Neuronal stem cell (in vitro differentiated cells): ENCODE results near the gene MICAL2.

Experiments
- DNase-seq: peaks from one replicate; pipeline ENCODE4 v3.0.0-alpha.2; 2013; ENCODE audit warnings: low spot score
- H2AFZ ChIP-seq: one replicate; pipeline ENCODE4 v1.6.1; 2013; ENCODE audit warnings: mild to moderate bottlenecking, low read length, inconsistent platforms
- H2AK5ac ChIP-seq: 2 replicates; pipeline ENCODE4 v1.6.1; 2013; ENCODE audit warnings: low read depth, mild to moderate bottlenecking, inconsistent platforms, low read length, moderate library complexity, mixed read lengths
- H2BK120ac ChIP-seq: 2 replicates; pipeline ENCODE4 v1.6.1; 2013; ENCODE audit warnings: low read depth, mild to moderate bottlenecking, inconsistent platforms, low read length, moderate library complexity, mixed read lengths
- H2BK12ac ChIP-seq: one replicate; pipeline ENCODE4 v1.6.1; 2013; ENCODE audit warnings: low read length, inconsistent platforms
- H2BK15ac ChIP-seq: 2 replicates; pipeline ENCODE4 v1.6.1; 2013; ENCODE audit warnings: mild to moderate bottlenecking, low read length, inconsistent platforms, mixed read lengths
- H2BK5ac ChIP-seq: one replicate; pipeline ENCODE4 v1.6.1; 2013; ENCODE audit warnings: inconsistent platforms, mild to moderate bottlenecking, low read length, moderate library complexity
- H3K14ac ChIP-seq: one replicate; pipeline ENCODE4 v1.6.1; 2013; ENCODE audit warnings: low read length, inconsistent platforms
- H3K18ac ChIP-seq: 2 replicates; pipeline ENCODE4 v1.6.1; 2013; ENCODE audit warnings: low read length, inconsistent platforms
- H3K23ac ChIP-seq: 2 replicates; pipeline ENCODE4 v1.6.1; 2013; ENCODE audit warnings: low read depth, mild to moderate bottlenecking, mixed read lengths, low read length, inconsistent platforms; ENCODE audit not compliant: poor library complexity
- H3K27ac ChIP-seq: replicated peaks from 3 replicates; pipeline ENCODE4 v1.5.1; 2013; ENCODE audit warnings: low read length, inconsistent platforms
- H3K27me3 ChIP-seq, 3 experiments: 2 replicates each; pipeline ENCODE4 v1.6.1; 2013; ENCODE audit warnings: low read length in 3 of 3, mild to moderate bottlenecking in 2 of 3, inconsistent platforms in 1 of 3, low read depth in 1 of 3, mixed read lengths in 1 of 3, moderate library complexity in 1 of 3; ENCODE audit not compliant: control insufficient read depth in 3 of 3, insufficient read depth in 3 of 3
- H3K36me3 ChIP-seq, 2 donors: replicated peaks in 1 of 2; 2 replicates each; pipeline ENCODE4 v1.6.1; 2013; ENCODE audit warnings: low read length in 2 of 2; ENCODE audit not compliant: control insufficient read depth in 2 of 2, insufficient read depth in 2 of 2
- H3K4ac ChIP-seq: 2 replicates; pipeline ENCODE4 v1.6.1; 2013; ENCODE audit warnings: inconsistent platforms, mild to moderate bottlenecking, low read length, moderate library complexity
- H3K4me1 ChIP-seq, 2 donors: 1 replicate in 1 of 2; 2 replicates in 1 of 2; pipeline ENCODE4 v1.6.1; 2013; ENCODE audit warnings: low read length in 2 of 2, low read depth in 1 of 2; ENCODE audit not compliant: control insufficient read depth in 2 of 2, insufficient read depth in 1 of 2
- H3K4me2 ChIP-seq: one replicate; pipeline ENCODE4 v1.6.1; 2013; ENCODE audit warnings: mild to moderate bottlenecking, low read length, inconsistent platforms; ENCODE audit not compliant: insufficient read depth, poor library complexity, severe bottlenecking
- H3K4me3 ChIP-seq, 2 donors: 2 replicates each; pipeline ENCODE4 v1.5.1; 2013; ENCODE audit warnings: low read length in 2 of 2, mild to moderate bottlenecking in 2 of 2, inconsistent platforms in 1 of 2, moderate library complexity in 1 of 2
- H3K79me1 ChIP-seq: one replicate; pipeline ENCODE4 v1.6.1; 2013; ENCODE audit warnings: low read depth, mild to moderate bottlenecking, inconsistent platforms, low read length, moderate library complexity
- H3K9ac ChIP-seq: one replicate; pipeline ENCODE4 v1.6.1; 2013; ENCODE audit warnings: mild to moderate bottlenecking, low read depth, low read length, inconsistent platforms; ENCODE audit not compliant: poor library complexity
- H3K9me3 ChIP-seq, 2 donors: replicated peaks in 1 of 2; 2 replicates each; pipeline versions ENCODE3 to v1.6.1; 2013; ENCODE audit warnings: low read length in 2 of 2, mild to moderate bottlenecking in 2 of 2, inconsistent platforms in 1 of 2, low read depth in 1 of 2, mixed read lengths in 1 of 2, moderate library complexity in 1 of 2; ENCODE audit not compliant: control insufficient read depth in 2 of 2, insufficient read depth in 1 of 2
- H4K8ac ChIP-seq: one replicate; pipeline ENCODE4 v1.6.1; 2013; ENCODE audit warnings: low read depth, mild to moderate bottlenecking, inconsistent platforms, low read length, moderate library complexity
- H4K91ac ChIP-seq: one replicate; pipeline ENCODE4 v1.6.1; 2013; ENCODE audit warnings: low read length, low read depth, mild to moderate bottlenecking, inconsistent platforms; ENCODE audit not compliant: poor library complexity
- WGBS, 2 donors: extraction: QIAGEN DNeasy Blood & Tissue Kit; methylation state at CpG; one replicate each; pipeline ENCODE4 v1.1.7; 2013; ENCODE audit warnings: missing lambda C conversion rate in 2 of 2, mixed read lengths in 1 of 2; ENCODE audit not compliant: insufficient read length in 2 of 2, insufficient replicate concordance in 1 of 2; ENCODE audit errors: extremely low coverage in 2 of 2; 5-methylcytosine and 5-hydroxymethylcytosine counted together

Gene MICAL2

GRCh38 chr11:12284316-12285050, 174.1 kb downstream of the MICAL2 start:
- no peak overlapping the region for H2AFZ ChIP-seq
- H3K27ac ChIP-seq, result no peak overlapping the region
- no peak overlapping the region for H3K18ac ChIP-seq
- no peak overlapping the region for H2BK5ac ChIP-seq
- no peaks in the 10 kb centered on the region for H3K9me3 ChIP-seq
- DNase-seq, result no peak
- no peak overlapping the region for H2BK15ac ChIP-seq
- H3K4ac ChIP-seq, result no peak overlapping the region
- no peaks in the 10 kb centered on the region for H3K36me3 ChIP-seq
- no peak overlapping the region for H2BK120ac ChIP-seq
- no CpG with 5 or more reads among the region's 4 CpGs for WGBS, 2 donors
- H3K4me2 ChIP-seq, result no peak overlapping the region
- no peak overlapping the region for H3K9ac ChIP-seq
- no peaks in the 10 kb centered on the region for H3K79me1 ChIP-seq
- H3K23ac ChIP-seq, result no peak overlapping the region
- no peak overlapping the region for H4K8ac ChIP-seq
- no peak overlapping the region for H3K14ac ChIP-seq
- peaks cover 0 to 12% of the 10 kb centered on the region in 2 donors for H3K4me1 ChIP-seq
- H4K91ac ChIP-seq, result no peak overlapping the region
- no peak overlapping the region for H2BK12ac ChIP-seq
- no peak overlapping the region for H2AK5ac ChIP-seq
- no peak overlapping the region for H3K4me3 ChIP-seq
- H3K27me3 ChIP-seq, result peaks cover 0 to 7% (median 0%) of the 10 kb centered on the region in 3 experiments

- no peak overlapping the region for H2BK5ac ChIP-seq
- H3K9ac ChIP-seq, result no peak overlapping the region
- H4K8ac ChIP-seq, result no peak overlapping the region
- no peak overlapping the region for H2BK12ac ChIP-seq
- H3K36me3 ChIP-seq, result no peaks in the 10 kb centered on the region
- no peak overlapping the region for H3K4me2 ChIP-seq
- no peak overlapping the region for H2AFZ ChIP-seq
- H2BK120ac ChIP-seq, result no peak overlapping the region
- peaks cover 0 to 12% of the 10 kb centered on the region in 2 donors for H3K4me1 ChIP-seq
- DNase-seq, result no peak
- no peak overlapping the region for H3K4ac ChIP-seq
- H3K4me3 ChIP-seq, result no peak overlapping the region
- no peak overlapping the region for H3K18ac ChIP-seq
- H3K9me3 ChIP-seq, result no peaks in the 10 kb centered on the region
- no peaks in the 10 kb centered on the region for H3K79me1 ChIP-seq
- no peak overlapping the region for H2AK5ac ChIP-seq
- WGBS, 2 donors, result no CpG with 5 or more reads among the region's 4 CpGs
- H4K91ac ChIP-seq, result no peak overlapping the region
- no peak overlapping the region for H3K14ac ChIP-seq
- no peak overlapping the region for H3K27ac ChIP-seq
- H3K27me3 ChIP-seq, result peaks cover 0 to 7% (median 0%) of the 10 kb centered on the region in 3 experiments
- no peak overlapping the region for H3K23ac ChIP-seq
- no peak overlapping the region for H2BK15ac ChIP-seq
Measured at GRCh38 chr11:12285106-12285505, 174.7 kb downstream of the MICAL2 start.

GRCh38 chr11:12285811-12286222, 175.4 kb downstream of the MICAL2 start:
- no peak overlapping the region for H2AK5ac ChIP-seq
- H4K91ac ChIP-seq, result no peak overlapping the region
- no peak overlapping the region for H3K4me3 ChIP-seq
- no peak overlapping the region for H2BK12ac ChIP-seq
- H3K4ac ChIP-seq, result no peak overlapping the region
- H2BK120ac ChIP-seq, result no peak overlapping the region
- H3K36me3 ChIP-seq, result no peaks in the 10 kb centered on the region
- H3K9ac ChIP-seq, result no peak overlapping the region
- H3K23ac ChIP-seq, result no peak overlapping the region
- H3K27me3 ChIP-seq, result peaks cover 0 to 7% (median 0%) of the 10 kb centered on the region in 3 experiments
- H2BK5ac ChIP-seq, result no peak overlapping the region
- H3K9me3 ChIP-seq, result no peaks in the 10 kb centered on the region
- H2AFZ ChIP-seq, result no peak overlapping the region
- H3K4me2 ChIP-seq, result no peak overlapping the region
- no peak overlapping the region for H4K8ac ChIP-seq
- H3K18ac ChIP-seq, result no peak overlapping the region
- H3K79me1 ChIP-seq, result no peaks in the 10 kb centered on the region
- no CpG with 5 or more reads among the region's 6 CpGs for WGBS, 2 donors
- H2BK15ac ChIP-seq, result no peak overlapping the region
- DNase-seq, result no peak
- no peak overlapping the region for H3K27ac ChIP-seq
- H3K14ac ChIP-seq, result no peak overlapping the region
- H3K4me1 ChIP-seq, result peaks cover 0 to 12% of the 10 kb centered on the region in 2 donors

- no peak overlapping the region for H2AK5ac ChIP-seq
- no peak overlapping the region for H3K23ac ChIP-seq
- H3K18ac ChIP-seq, result no peak overlapping the region
- H2BK5ac ChIP-seq, result no peak overlapping the region
- no peak overlapping the region for H2AFZ ChIP-seq
- no peak overlapping the region for H4K8ac ChIP-seq
- H2BK15ac ChIP-seq, result no peak overlapping the region
- H3K27ac ChIP-seq, result no peak overlapping the region
- no peak overlapping the region for H3K4ac ChIP-seq
- no peaks in the 10 kb centered on the region for H3K36me3 ChIP-seq
- H2BK120ac ChIP-seq, result no peak overlapping the region
- no peaks in the 10 kb centered on the region for H3K9me3 ChIP-seq
- peaks cover 0 to 12% of the 10 kb centered on the region in 2 donors for H3K4me1 ChIP-seq
- no CpG with 5 or more reads among the region's 6 CpGs for WGBS, 2 donors
- H3K79me1 ChIP-seq, result no peaks in the 10 kb centered on the region
- no peak overlapping the region for H3K4me3 ChIP-seq
- peaks cover 0 to 7% (median 0%) of the 10 kb centered on the region in 3 experiments for H3K27me3 ChIP-seq
- H3K9ac ChIP-seq, result no peak overlapping the region
- H4K91ac ChIP-seq, result no peak overlapping the region
- H2BK12ac ChIP-seq, result no peak overlapping the region
- no peak for DNase-seq
- H3K14ac ChIP-seq, result no peak overlapping the region
- H3K4me2 ChIP-seq, result no peak overlapping the region
Measured at GRCh38 chr11:12286606-12287005, 176.2 kb downstream of the MICAL2 start.
